ENCODE data around the gene ANXA7. TPM values are rescaled to one million over a fixed set of nuclear protein-coding genes. Genes with fewer than 3 reads are reported as not detected.

The ANXA7 gene
- polyA plus RNA-seq, 1 experiment, result 134 TPM

Small RNA genes lying within 50 kb of the gene (small RNA-seq; reads per million reads assigned to genes)
- gene RF00019 (ENCODE audit: insufficient read length, low read depth, low replicate concordance), result not detected

Other genes with a start within 250 kb of the ANXA7 start
- gene ECD, start 246.1 kb downstream of the ANXA7 start, polyA plus RNA-seq (2011; rRNA removed), result 25.4 and 32.7 TPM in 2 replicates
- gene FAM149B1, start 245.9 kb downstream of the ANXA7 start, polyA plus RNA-seq (2011; rRNA removed), result 33.0 and 40.2 TPM in 2 replicates
- 10.0 and 16.8 TPM in 2 replicates for gene DNAJC9, start 166.8 kb downstream of the ANXA7 start, polyA plus RNA-seq (2011; rRNA removed)
- gene MRPS16, start 161.4 kb downstream of the ANXA7 start, polyA plus RNA-seq (2011; rRNA removed), result 74.4 and 87.9 TPM in 2 replicates
- 0.37 and 0.69 TPM in 2 replicates for gene CFAP70, start 55.2 kb downstream of the ANXA7 start, polyA plus RNA-seq (2011; rRNA removed)
- gene MSS51, start 19.5 kb upstream of the ANXA7 start, polyA plus RNA-seq (2011; rRNA removed), result 0.93 and 1.3 TPM in 2 replicates
- 11.7 and 18.6 TPM in 2 replicates for gene PPP3CB, start 82.0 kb upstream of the ANXA7 start, polyA plus RNA-seq (2011; rRNA removed)
- gene USP54, start 177.3 kb upstream of the ANXA7 start, polyA plus RNA-seq (2011; rRNA removed), result 13.7 and 13.9 TPM in 2 replicates
- gene MYOZ1, start 227.4 kb upstream of the ANXA7 start, polyA plus RNA-seq (2011; rRNA removed), result 8.3 and 9.6 TPM in 2 replicates
- 0.04 and 0.05 TPM in 2 replicates for gene SYNPO2L, start 242.0 kb upstream of the ANXA7 start, polyA plus RNA-seq (2011; rRNA removed)

Measured in BJ (cell line).